SK-N-SH treated with all-trans-retinoic acid at 6 μM for 48 hours (cell line): Measurements from ENCODE around the gene CDKN2D.

Experiments used
- ARNTL ChIP-seq: fragments of 450-650 bp; formaldehyde crosslinking; IDR thresholded peaks from 2 replicates; pipeline ENCODE4 v1.5.0; 2020; ENCODE audit warnings: low read depth, mild to moderate bottlenecking, moderate library complexity, borderline replicate concordance
- OSR1 ChIP-seq: fragments of 250-450 bp; sonication (Bioruptor Pico); IDR thresholded peaks from 2 replicates; pipeline ENCODE4 v1.8.0; 2022; ENCODE audit warnings: moderate library complexity, mild to moderate bottlenecking, inconsistent platforms
- ZFP30 ChIP-seq: fragments of 450-650 bp; formaldehyde crosslinking; IDR thresholded peaks from 2 replicates; pipeline ENCODE4 v1.5.0; 2022; ENCODE audit warnings: mild to moderate bottlenecking, moderate library complexity
- TF ChIP-seq, protein P1 (sequence below): fragments of 250-450 bp; sonication (Bioruptor Pico); IDR thresholded peaks from 2 replicates; pipeline ENCODE4 v1.5.1; 2020; ENCODE audit warnings: low read depth, mild to moderate bottlenecking, moderate library complexity

DNA sequence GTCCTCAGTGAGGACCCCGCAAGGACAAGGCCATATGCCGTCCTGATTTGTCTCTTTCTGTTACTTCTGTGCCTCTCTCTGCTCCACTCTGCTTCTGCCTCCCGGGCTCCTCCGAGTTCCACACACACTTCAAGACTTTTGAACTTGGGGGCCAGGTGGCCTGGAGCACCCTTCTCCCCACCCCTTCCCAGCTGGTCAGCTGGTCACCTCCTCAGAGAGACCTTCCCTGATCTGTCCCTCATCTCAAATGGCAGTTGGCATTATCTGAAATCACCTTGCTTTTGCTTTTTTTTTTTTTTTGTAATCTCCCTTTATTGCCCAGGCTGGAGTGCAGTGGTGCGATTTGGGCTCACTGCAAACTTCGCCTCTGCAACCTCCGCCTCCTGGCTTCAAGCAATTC, 49.4 kb downstream of the CDKN2D start:
- TF ChIP-seq OSR1 (CRISPR knock-in tag) (no peak), ARNTL (CRISPR knock-in tag) (no peak), ZFP30 (CRISPR knock-in tag) (no peak)
- TF ChIP-seq, protein P1, sequence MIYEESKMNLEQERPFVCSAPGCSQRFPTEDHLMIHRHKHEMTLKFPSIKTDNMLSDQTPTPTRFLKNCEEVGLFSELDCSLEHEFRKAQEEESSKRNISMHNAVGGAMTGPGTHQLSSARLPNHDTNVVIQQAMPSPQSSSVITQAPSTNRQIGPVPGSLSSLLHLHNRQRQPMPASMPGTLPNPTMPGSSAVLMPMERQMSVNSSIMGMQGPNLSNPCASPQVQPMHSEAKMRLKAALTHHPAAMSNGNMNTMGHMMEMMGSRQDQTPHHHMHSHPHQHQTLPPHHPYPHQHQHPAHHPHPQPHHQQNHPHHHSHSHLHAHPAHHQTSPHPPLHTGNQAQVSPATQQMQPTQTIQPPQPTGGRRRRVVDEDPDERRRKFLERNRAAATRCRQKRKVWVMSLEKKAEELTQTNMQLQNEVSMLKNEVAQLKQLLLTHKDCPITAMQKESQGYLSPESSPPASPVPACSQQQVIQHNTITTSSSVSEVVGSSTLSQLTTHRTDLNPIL (CRISPR knock-in tag), result no peak
